K562 (cell line): ENCODE measurements around the gene DGKE. TPM values are rescaled to one million over a fixed set of nuclear protein-coding genes. Genes with fewer than 3 reads are reported as not detected.

Experiments
- BACH1 ChIP-seq: fragments of 200-800 bp; sonication (Bioruptor generic); IDR thresholded peaks from 2 replicates; pipeline ENCODE4 v1.6.1; 2016; ENCODE audit warnings: missing genetic modification characterization, missing compliant biosample characterization
- BRD9 ChIP-seq: fragments of 450-650 bp; IDR thresholded peaks from 2 replicates; pipeline ENCODE4 v1.6.1; 2018; ENCODE audit warnings: low read depth; ENCODE audit not compliant: partially characterized antibody
- ETS1 ChIP-seq: conservative IDR thresholded peaks from 2 replicates; pipeline ENCODE4 v1.6.1; 2011; ENCODE audit warnings: low read depth, mild to moderate bottlenecking, low read length; ENCODE audit not compliant: control insufficient read depth
- FOXO4 ChIP-seq: fragments of 450-650 bp; formaldehyde crosslinking; IDR thresholded peaks from 2 replicates; pipeline ENCODE4 v1.4.0; 2020; ENCODE audit warnings: mild to moderate bottlenecking, moderate library complexity
- HINFP ChIP-seq: fragments of 450-650 bp; conservative IDR thresholded peaks from 2 replicates; pipeline ENCODE4 v1.6.1; 2016; ENCODE audit warnings: missing genetic modification characterization, low read depth, mild to moderate bottlenecking, control low read depth, missing compliant biosample characterization
- MEIS2 ChIP-seq: fragments of 450-650 bp; IDR thresholded peaks from 2 replicates; pipeline ENCODE4 v1.6.1; 2014; ENCODE audit warnings: mild to moderate bottlenecking; ENCODE audit not compliant: partially characterized antibody
- PML ChIP-seq: IDR thresholded peaks from 2 replicates; pipeline ENCODE4 v1.6.1; 2012; ENCODE audit warnings: low read length, inconsistent platforms
- PREB ChIP-seq: sonication (generic); formaldehyde crosslinking; IDR thresholded peaks from 2 replicates; pipeline ENCODE4 v1.8.1; 2023; ENCODE audit warnings: mild to moderate bottlenecking, missing genetic modification reagents
- SLC30A9 ChIP-seq: fragments of 250-450 bp; sonication (Bioruptor Pico); IDR thresholded peaks from 2 replicates; pipeline ENCODE4 v1.8.0; 2022; ENCODE audit warnings: mild to moderate bottlenecking, moderate library complexity
- SOX6 ChIP-seq: fragments of 450-650 bp; IDR thresholded peaks from 2 replicates; pipeline ENCODE4 v1.6.1; 2014; ENCODE audit warnings: mild to moderate bottlenecking
- THRA ChIP-seq: fragments of 450-650 bp; IDR thresholded peaks from 2 replicates; pipeline ENCODE4 v1.6.1; 2017; ENCODE audit warnings: mild to moderate bottlenecking, moderate library complexity
- THRB ChIP-seq: fragments of 450-650 bp; formaldehyde crosslinking; conservative IDR thresholded peaks from 2 replicates; pipeline ENCODE4 v1.4.0; 2022; ENCODE audit warnings: mild to moderate bottlenecking, missing genetic modification characterization
- ZBTB17 ChIP-seq: fragments of 450-650 bp; formaldehyde crosslinking; IDR thresholded peaks from 2 replicates; pipeline ENCODE4 v1.4.0; 2020; ENCODE audit warnings: mild to moderate bottlenecking
- ZEB2 ChIP-seq: fragments of 450-650 bp; IDR thresholded peaks from 2 replicates; pipeline ENCODE4 v1.6.1; 2016
- ZNF134 ChIP-seq: fragments of 250-450 bp; sonication (Bioruptor Pico); conservative IDR thresholded peaks from 2 replicates; pipeline ENCODE4 v1.4.0; 2020
- ZNF24 ChIP-seq: fragments of 450-650 bp; IDR thresholded peaks from 2 replicates; pipeline ENCODE4 v1.6.1; 2016
- ZNF518B ChIP-seq: fragments of 250-450 bp; sonication (Bioruptor Pico); IDR thresholded peaks from 2 replicates; pipeline ENCODE4 v1.5.0; 2021; ENCODE audit warnings: mild to moderate bottlenecking, moderate library complexity
- polyA plus RNA-seq, 8 experiments: library from polyadenylated mRNA; depleted of rRNA in 4 of 8; stranded (reverse) in 5 of 8; unstranded in 3 of 8; fragments of >200 nt; fragmentation: Nextera tagmentation in 2 of 8; fragmentation: Illumina TruSeq in 1 of 8; extraction: Ambion mirVana in 2 of 8; extraction: Trizol in 1 of 8; gene quantifications; 2 replicates each; pipeline versions ENCODE4 v1.2.1 to v1.2.3, GENCODE V29; 2011 to 2014; ENCODE audit warnings: inconsistent platforms in 1 of 8, missing spikeins in 1 of 8
- total RNA-seq, 7 experiments: library from RNA; depleted of rRNA in 6 of 7; stranded (reverse); fragments of >200 nt in 6 of 7; fragmentation: Illumina TruSeq in 2 of 7; extraction: Trizol in 2 of 7; gene quantifications; 2 replicates each; pipeline versions ENCODE4 v1.2.1 to v1.2.3, GENCODE V29; 2011 to 2021; ENCODE audit warnings: low replicate concordance in 1 of 7

Gene DGKE
- total and polyA plus RNA-seq, 9 of the 15 experiments (the other 6 are each of a cell fraction or from before 2014, with no cell fraction given) = 1.3 to 9.9 (median 5.9) TPM

GRCh38 chr17:56786989-56787482, 46.9 kb upstream of the DGKE start (continued):
- TF ChIP-seq MEIS2 (peak; percentile 78), SOX6 (peak; percentile 43; the same call in 1 of the 2 replicates), ZNF24 (peak; percentile 23; the same call in 1 of the 2 replicates), ZBTB17 (CRISPR knock-in tag) (no peak), PML (no peak), BACH1 (tag) (0 out of 2 replicates have a peak, but pooled peaks have one; percentile 16), ETS1 (no peak), ZEB2 (peak; percentile 55; the same call in 1 of the 2 replicates), FOXO4 (CRISPR knock-in tag) (no peak), ZNF518B (CRISPR knock-in tag) (no peak), SLC30A9 (CRISPR knock-in tag) (no peak), PREB (CRISPR knock-in tag) (no peak), HINFP (no peak), ZNF134 (no peak), THRA (no peak), THRB (CRISPR knock-in tag) (no peak), BRD9 (no peak)
